SK-N-SH treated with all-trans-retinoic acid at 6 μM for 48 hours (cell line): ENCODE data around the gene DDB1.

Experiments used
- ATAC-seq: fragments of 200-7000 bp; cut with Tn5 transposase; 3 replicates; pipeline ENCODE4 v1.9.1; 2020; ENCODE audit warnings: mild to moderate bottlenecking, moderate library complexity
- ARNTL ChIP-seq: fragments of 450-650 bp; formaldehyde crosslinking; IDR thresholded peaks from 2 replicates; pipeline ENCODE4 v1.5.0; 2020; ENCODE audit warnings: low read depth, mild to moderate bottlenecking, moderate library complexity, borderline replicate concordance
- BACH2 ChIP-seq: fragments of 250-450 bp; sonication (Bioruptor Pico); IDR thresholded peaks from 2 replicates; pipeline ENCODE4 v1.9.0; 2021; ENCODE audit warnings: mild to moderate bottlenecking, borderline replicate concordance
- CSDC2 ChIP-seq: fragments of 250-450 bp; sonication (Bioruptor Pico); IDR thresholded peaks from 2 replicates; pipeline ENCODE4 v1.5.0; 2020; ENCODE audit warnings: mild to moderate bottlenecking, moderate library complexity
- GLIS3 ChIP-seq: fragments of 250-450 bp; sonication (Bioruptor Pico); IDR thresholded peaks from 2 replicates; pipeline ENCODE4 v1.5.0; 2020; ENCODE audit warnings: mild to moderate bottlenecking, moderate library complexity
- ISL1 ChIP-seq: fragments of 250-450 bp; sonication (Bioruptor Pico); IDR thresholded peaks from 2 replicates; pipeline ENCODE4 v2.1.2; 2022; ENCODE audit warnings: mild to moderate bottlenecking, moderate library complexity
- OSR1 ChIP-seq: fragments of 250-450 bp; sonication (Bioruptor Pico); IDR thresholded peaks from 2 replicates; pipeline ENCODE4 v1.8.0; 2022; ENCODE audit warnings: moderate library complexity, mild to moderate bottlenecking, inconsistent platforms
- RARB ChIP-seq: fragments of 250-450 bp; sonication (Bioruptor Pico); IDR thresholded peaks from 2 replicates; pipeline ENCODE4 v1.8.0; 2021; ENCODE audit warnings: mild to moderate bottlenecking, moderate library complexity
- TCF4 ChIP-seq: fragments of 250-450 bp; sonication (Bioruptor Pico); IDR thresholded peaks from 2 replicates; pipeline ENCODE4 v1.8.0; 2021; ENCODE audit warnings: mild to moderate bottlenecking, moderate library complexity, borderline replicate concordance
- TOX ChIP-seq: fragments of 250-450 bp; sonication (Bioruptor Pico); IDR thresholded peaks from 2 replicates; pipeline ENCODE4 v1.8.0; 2021; ENCODE audit warnings: mild to moderate bottlenecking, moderate library complexity, borderline replicate concordance
- ZC3H10 ChIP-seq: fragments of 250-450 bp; sonication (Bioruptor Pico); IDR thresholded peaks from 2 replicates; pipeline ENCODE4 v1.5.1; 2021; ENCODE audit warnings: mild to moderate bottlenecking, moderate library complexity
- ZFP3 ChIP-seq: fragments of 250-450 bp; sonication (Bioruptor Pico); IDR thresholded peaks from 2 replicates; pipeline ENCODE4 v1.5.0; 2020; ENCODE audit warnings: mild to moderate bottlenecking, moderate library complexity
- ZFP30 ChIP-seq: fragments of 450-650 bp; formaldehyde crosslinking; IDR thresholded peaks from 2 replicates; pipeline ENCODE4 v1.5.0; 2022; ENCODE audit warnings: mild to moderate bottlenecking, moderate library complexity
- ZNF565 ChIP-seq: fragments of 450-650 bp; formaldehyde crosslinking; conservative IDR thresholded peaks from 2 replicates; pipeline ENCODE4 v1.5.0; 2020; ENCODE audit warnings: low read depth, mild to moderate bottlenecking, moderate library complexity
- ZNF70 ChIP-seq: fragments of 450-650 bp; formaldehyde crosslinking; IDR thresholded peaks from 2 replicates; pipeline ENCODE4 v1.5.0; 2020; ENCODE audit warnings: mild to moderate bottlenecking, moderate library complexity
- ZNF8 ChIP-seq: fragments of 450-650 bp; formaldehyde crosslinking; IDR thresholded peaks from 2 replicates; pipeline ENCODE4 v1.5.0; 2020; ENCODE audit warnings: mild to moderate bottlenecking, moderate library complexity
- TF ChIP-seq, protein P1 (sequence below): fragments of 250-450 bp; sonication (Bioruptor Pico); IDR thresholded peaks from 2 replicates; pipeline ENCODE4 v1.5.1; 2021; ENCODE audit warnings: mild to moderate bottlenecking, moderate library complexity
- TF ChIP-seq, protein P2 (sequence below): fragments of 250-450 bp; sonication (Bioruptor Pico); IDR thresholded peaks from 2 replicates; pipeline ENCODE4 v1.8.0; 2020; ENCODE audit warnings: mild to moderate bottlenecking, moderate library complexity, borderline replicate concordance
- TF ChIP-seq, protein P3 (sequence below): fragments of 250-450 bp; sonication (Bioruptor Pico); IDR thresholded peaks from 2 replicates; pipeline ENCODE4 v1.5.1; 2020; ENCODE audit warnings: low read depth, mild to moderate bottlenecking, moderate library complexity
- TF ChIP-seq, protein P4 (sequence below): fragments of 250-450 bp; sonication (Bioruptor Pico); IDR thresholded peaks from 2 replicates; pipeline ENCODE4 v1.5.0; 2020; ENCODE audit warnings: mild to moderate bottlenecking, moderate library complexity
- TF ChIP-seq, protein P5 (sequence below): fragments of 250-450 bp; sonication (Bioruptor Pico); IDR thresholded peaks from 2 replicates; pipeline ENCODE4 v1.8.0; 2021; ENCODE audit warnings: low read depth, mild to moderate bottlenecking, moderate library complexity, borderline replicate concordance

Gene DDB1

DNA sequence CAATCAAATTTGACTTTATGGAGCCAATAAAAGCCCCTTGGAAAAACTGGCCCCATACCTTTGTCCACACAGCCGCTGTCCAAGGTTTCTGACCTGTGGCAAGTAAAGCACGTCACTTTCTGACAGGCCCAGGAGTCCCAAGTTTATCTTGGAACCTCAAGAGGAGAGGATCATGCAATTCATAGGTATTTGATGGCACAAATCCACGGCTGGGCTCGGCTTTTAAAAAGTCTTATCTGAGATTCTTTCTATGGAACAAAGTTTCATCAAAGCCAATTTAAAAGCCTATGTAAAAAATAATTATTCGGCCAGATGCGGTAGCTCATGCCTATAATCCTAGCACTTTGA is 42.8 kb upstream of the DDB1 start:
- no peak for ATAC-seq
- no peak for TF ChIP-seq ZC3H10 (CRISPR knock-in tag)
- TF ChIP-seq, protein P1, sequence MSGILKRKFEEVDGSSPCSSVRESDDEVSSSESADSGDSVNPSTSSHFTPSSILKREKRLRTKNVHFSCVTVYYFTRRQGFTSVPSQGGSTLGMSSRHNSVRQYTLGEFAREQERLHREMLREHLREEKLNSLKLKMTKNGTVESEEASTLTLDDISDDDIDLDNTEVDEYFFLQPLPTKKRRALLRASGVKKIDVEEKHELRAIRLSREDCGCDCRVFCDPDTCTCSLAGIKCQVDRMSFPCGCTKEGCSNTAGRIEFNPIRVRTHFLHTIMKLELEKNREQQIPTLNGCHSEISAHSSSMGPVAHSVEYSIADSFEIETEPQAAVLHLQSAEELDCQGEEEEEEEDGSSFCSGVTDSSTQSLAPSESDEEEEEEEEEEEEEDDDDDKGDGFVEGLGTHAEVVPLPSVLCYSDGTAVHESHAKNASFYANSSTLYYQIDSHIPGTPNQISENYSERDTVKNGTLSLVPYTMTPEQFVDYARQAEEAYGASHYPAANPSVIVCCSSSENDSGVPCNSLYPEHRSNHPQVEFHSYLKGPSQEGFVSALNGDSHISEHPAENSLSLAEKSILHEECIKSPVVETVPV (CRISPR knock-in tag), result no peak
- TF ChIP-seq ISL1, result no peak
- no peak for TF ChIP-seq TCF4
- TF ChIP-seq RARB (CRISPR knock-in tag), result no peak
- TF ChIP-seq OSR1 (CRISPR knock-in tag), result no peak
- no peak for TF ChIP-seq ZFP30 (CRISPR knock-in tag)
- no peak for TF ChIP-seq GLIS3 (CRISPR knock-in tag)
- no peak for TF ChIP-seq CSDC2 (CRISPR knock-in tag)
- TF ChIP-seq, protein P2, sequence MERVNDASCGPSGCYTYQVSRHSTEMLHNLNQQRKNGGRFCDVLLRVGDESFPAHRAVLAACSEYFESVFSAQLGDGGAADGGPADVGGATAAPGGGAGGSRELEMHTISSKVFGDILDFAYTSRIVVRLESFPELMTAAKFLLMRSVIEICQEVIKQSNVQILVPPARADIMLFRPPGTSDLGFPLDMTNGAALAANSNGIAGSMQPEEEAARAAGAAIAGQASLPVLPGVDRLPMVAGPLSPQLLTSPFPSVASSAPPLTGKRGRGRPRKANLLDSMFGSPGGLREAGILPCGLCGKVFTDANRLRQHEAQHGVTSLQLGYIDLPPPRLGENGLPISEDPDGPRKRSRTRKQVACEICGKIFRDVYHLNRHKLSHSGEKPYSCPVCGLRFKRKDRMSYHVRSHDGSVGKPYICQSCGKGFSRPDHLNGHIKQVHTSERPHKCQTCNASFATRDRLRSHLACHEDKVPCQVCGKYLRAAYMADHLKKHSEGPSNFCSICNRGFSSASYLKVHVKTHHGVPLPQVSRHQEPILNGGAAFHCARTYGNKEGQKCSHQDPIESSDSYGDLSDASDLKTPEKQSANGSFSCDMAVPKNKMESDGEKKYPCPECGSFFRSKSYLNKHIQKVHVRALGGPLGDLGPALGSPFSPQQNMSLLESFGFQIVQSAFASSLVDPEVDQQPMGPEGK (CRISPR knock-in tag), result no peak
- no peak for TF ChIP-seq BACH2 (CRISPR knock-in tag)
- TF ChIP-seq, protein P3, sequence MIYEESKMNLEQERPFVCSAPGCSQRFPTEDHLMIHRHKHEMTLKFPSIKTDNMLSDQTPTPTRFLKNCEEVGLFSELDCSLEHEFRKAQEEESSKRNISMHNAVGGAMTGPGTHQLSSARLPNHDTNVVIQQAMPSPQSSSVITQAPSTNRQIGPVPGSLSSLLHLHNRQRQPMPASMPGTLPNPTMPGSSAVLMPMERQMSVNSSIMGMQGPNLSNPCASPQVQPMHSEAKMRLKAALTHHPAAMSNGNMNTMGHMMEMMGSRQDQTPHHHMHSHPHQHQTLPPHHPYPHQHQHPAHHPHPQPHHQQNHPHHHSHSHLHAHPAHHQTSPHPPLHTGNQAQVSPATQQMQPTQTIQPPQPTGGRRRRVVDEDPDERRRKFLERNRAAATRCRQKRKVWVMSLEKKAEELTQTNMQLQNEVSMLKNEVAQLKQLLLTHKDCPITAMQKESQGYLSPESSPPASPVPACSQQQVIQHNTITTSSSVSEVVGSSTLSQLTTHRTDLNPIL (CRISPR knock-in tag), result no peak

DNA sequence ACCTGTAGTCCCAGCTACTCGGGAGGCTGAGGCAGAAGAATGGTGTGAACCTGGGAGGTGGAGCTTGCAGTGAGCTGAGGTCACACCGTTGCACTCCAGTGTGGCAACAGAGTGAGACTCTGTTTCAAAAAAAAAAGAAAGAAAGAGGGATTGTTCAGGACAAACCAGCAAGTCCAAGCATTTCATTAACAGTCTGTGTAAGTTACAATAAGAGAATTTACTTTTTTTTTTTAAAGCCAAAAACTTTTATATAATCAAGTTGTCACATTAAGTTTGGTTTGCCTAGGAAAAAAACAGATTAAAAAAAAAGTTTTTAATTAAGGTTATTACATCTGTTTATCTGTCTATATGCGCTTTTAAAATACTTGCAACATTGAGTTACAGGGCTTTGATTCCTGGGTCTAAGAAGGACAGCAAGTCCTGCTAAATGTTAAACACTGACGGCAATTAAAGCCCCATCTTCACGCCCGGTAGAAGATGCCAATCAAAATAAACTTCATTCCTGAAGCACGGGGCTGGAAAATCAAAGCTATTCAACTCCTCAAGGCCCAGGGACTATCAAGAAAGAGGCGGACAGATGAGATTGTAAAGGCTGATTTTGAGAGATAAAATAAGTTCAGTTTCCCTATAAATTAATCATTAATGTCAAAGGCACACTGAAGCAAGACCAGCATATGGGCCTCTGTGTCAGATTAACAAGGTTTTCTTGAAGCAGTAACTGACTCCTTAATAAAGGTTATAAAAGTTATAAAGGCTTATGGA is 39.9 kb upstream of the DDB1 start:
- no peak for ATAC-seq
- no peak for TF ChIP-seq ZFP30 (CRISPR knock-in tag)

DNA sequence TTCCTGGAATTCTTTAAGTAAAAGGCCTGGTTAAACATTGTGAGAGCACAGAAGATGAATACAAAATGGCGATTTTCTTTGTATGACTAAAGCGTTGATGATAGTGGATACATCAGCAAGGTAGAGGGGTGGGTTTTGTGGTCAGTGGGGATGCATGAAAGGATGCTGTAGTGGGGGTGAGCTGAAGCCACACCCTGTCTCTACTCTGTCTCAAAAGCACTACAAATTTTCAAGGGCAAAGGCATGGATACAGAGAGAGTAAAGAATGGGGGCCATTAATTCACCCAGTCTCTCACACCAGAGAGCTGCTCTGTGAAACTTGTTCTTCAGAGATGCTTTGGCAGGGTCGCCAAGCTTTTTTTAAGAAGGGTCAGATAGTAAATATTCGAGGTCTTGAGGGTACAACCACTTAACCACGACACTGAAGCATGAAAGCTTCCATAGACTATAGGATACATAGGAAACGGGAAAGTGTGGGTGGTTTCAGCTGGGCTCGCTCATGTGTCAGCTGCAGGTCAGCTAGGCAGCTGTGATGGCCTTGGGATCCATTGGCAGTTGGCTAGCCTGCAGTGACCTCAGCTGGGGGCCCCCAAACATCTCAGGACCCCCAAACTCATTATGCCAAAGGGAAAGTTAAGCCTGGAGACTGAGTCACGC is 37.6 kb upstream of the DDB1 start:
- no peak for ATAC-seq
- TF ChIP-seq, protein P4, sequence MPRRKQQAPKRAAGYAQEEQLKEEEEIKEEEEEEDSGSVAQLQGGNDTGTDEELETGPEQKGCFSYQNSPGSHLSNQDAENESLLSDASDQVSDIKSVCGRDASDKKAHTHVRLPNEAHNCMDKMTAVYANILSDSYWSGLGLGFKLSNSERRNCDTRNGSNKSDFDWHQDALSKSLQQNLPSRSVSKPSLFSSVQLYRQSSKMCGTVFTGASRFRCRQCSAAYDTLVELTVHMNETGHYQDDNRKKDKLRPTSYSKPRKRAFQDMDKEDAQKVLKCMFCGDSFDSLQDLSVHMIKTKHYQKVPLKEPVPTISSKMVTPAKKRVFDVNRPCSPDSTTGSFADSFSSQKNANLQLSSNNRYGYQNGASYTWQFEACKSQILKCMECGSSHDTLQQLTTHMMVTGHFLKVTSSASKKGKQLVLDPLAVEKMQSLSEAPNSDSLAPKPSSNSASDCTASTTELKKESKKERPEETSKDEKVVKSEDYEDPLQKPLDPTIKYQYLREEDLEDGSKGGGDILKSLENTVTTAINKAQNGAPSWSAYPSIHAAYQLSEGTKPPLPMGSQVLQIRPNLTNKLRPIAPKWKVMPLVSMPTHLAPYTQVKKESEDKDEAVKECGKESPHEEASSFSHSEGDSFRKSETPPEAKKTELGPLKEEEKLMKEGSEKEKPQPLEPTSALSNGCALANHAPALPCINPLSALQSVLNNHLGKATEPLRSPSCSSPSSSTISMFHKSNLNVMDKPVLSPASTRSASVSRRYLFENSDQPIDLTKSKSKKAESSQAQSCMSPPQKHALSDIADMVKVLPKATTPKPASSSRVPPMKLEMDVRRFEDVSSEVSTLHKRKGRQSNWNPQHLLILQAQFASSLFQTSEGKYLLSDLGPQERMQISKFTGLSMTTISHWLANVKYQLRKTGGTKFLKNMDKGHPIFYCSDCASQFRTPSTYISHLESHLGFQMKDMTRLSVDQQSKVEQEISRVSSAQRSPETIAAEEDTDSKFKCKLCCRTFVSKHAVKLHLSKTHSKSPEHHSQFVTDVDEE, result no peak
- TF ChIP-seq CSDC2 (CRISPR knock-in tag), result no peak
- no peak for TF ChIP-seq RARB (CRISPR knock-in tag)
- TF ChIP-seq, protein P1 (CRISPR knock-in tag), result no peak
- TF ChIP-seq ZNF70 (CRISPR knock-in tag), result no peak
- TF ChIP-seq, protein P5, sequence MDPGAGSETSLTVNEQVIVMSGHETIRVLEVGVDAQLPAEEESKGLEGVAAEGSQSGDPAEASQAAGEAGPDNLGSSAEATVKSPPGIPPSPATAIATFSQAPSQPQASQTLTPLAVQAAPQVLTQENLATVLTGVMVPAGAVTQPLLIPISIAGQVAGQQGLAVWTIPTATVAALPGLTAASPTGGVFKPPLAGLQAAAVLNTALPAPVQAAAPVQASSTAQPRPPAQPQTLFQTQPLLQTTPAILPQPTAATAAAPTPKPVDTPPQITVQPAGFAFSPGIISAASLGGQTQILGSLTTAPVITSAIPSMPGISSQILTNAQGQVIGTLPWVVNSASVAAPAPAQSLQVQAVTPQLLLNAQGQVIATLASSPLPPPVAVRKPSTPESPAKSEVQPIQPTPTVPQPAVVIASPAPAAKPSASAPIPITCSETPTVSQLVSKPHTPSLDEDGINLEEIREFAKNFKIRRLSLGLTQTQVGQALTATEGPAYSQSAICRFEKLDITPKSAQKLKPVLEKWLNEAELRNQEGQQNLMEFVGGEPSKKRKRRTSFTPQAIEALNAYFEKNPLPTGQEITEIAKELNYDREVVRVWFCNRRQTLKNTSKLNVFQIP (CRISPR knock-in tag), result no peak
- TF ChIP-seq, protein P3 (CRISPR knock-in tag), result no peak
- no peak for TF ChIP-seq TOX (CRISPR knock-in tag)
- no peak for TF ChIP-seq ZNF565 (CRISPR knock-in tag)
- no peak for TF ChIP-seq ISL1
- TF ChIP-seq GLIS3 (CRISPR knock-in tag), result no peak
- TF ChIP-seq ZFP3 (CRISPR knock-in tag), result no peak
- TF ChIP-seq ZNF8 (CRISPR knock-in tag), result no peak
- no peak for TF ChIP-seq ARNTL (CRISPR knock-in tag)
- TF ChIP-seq, protein P2 (CRISPR knock-in tag), result no peak
- no peak for TF ChIP-seq BACH2 (CRISPR knock-in tag)
- TF ChIP-seq ZC3H10 (CRISPR knock-in tag), result no peak
